GM18502 (cell line): ENCODE measurements around the gene NXNL1.

Experiments used
- ATAC-seq: cut with Tn5 transposase; IDR thresholded peaks from one replicate; pipeline ENCODE4 v1.9.1; 2021; ENCODE audit warnings: mild to moderate bottlenecking; ENCODE audit not compliant: unreplicated experiment, poor library complexity

NXNL1 gene

GRCh38 chr19:17466487-17466850 is 5.7 kb upstream of the NXNL1 start:
- ATAC-seq: no peak

- no peak for ATAC-seq
Measured at GRCh38 chr19:17458970-17459369, 1.8 kb downstream of the NXNL1 start.

- no peak for ATAC-seq
Measured at GRCh38 chr19:17457616-17458015, 3.1 kb downstream of the NXNL1 start.

- ATAC-seq: no peak
Measured at GRCh38 chr19:17456127-17456526, 4.6 kb downstream of the NXNL1 start.

DNA sequence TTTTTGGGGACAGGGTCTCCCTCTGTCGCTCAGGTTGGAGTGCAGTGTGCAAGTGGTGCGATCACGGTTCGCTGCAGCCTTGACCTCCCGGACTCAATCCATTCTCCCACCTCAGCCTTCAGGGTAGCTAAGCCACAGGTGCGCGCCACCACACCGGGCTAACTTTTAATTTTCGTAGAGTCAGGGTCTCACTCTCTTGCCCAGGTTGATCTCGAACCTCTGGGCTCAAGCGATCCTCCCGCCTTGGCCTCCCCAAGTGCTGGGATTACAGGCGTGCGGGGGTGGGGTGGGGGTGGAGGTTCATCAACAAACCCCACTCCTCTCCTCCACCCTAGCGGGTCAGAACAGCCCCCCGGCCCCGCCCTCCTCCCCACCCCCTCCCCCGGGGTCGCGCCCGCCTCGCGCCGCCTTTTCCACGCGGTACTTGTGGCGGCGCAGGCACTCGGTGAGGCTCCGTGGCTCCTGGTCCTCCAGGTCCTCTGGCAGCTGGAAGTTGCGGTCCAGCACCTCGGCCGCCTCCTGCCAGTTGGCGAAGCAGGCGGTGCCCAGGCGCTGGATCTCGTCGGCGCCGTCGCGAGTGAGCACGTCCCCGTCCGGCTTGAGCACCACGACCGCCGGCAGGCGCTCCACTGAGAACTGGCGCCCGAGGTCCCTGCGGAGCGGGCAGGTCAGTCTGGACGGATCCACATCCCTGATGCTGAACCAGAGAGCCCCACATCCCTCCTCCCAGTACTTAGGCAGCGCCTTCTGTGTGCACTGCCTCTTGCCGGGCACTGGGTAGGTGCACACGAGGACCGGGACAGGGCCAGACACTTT is 5.2 kb downstream of the NXNL1 start:
- ATAC-seq: no peak

DNA sequence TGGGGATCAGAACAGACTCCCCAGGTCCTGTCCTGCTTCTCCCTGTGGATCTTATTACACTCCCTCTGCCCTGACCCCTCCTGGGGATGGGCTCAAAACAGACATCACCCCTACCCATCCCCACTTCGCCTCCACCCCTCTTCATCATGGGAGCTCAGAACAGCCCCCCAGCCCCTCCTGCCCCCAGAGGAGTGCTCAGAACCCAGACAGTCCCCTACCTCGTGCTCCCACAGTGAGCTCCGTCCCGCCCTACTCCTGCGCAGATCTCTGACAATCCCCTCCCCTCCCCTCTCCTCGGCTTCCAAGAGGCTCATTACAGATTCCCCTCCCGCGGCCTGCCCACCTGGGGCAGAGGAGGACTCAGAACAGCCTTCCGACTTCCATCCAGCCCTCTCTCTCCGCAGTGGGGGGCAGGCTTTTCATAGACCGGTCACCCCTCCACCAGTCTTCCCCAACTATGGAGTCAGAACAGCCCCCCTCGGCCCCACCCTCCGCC is 6.1 kb downstream of the NXNL1 start:
- no peak for ATAC-seq

DNA sequence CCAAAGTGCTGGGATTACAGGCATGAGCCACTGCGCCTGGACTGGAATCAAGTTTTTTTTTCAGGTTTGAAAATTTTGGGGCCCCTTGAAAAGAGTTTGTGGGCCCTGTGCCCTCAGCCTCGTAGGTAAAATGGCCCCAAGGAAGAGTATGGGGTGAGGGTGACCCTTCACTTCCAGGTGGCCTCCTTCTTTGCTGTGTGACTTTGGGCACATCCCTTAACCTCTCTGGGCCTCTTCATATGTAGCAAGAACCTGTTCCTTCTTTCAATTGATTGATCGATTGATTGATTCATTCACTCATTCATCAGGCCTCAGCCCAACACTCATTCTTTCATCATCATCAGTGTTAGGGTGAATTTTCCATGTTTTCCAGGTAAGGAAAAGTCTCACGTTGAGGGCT is 8.9 kb downstream of the NXNL1 start:
- no peak for ATAC-seq

GRCh38 chr19:17450264-17451075 is 10.3 kb downstream of the NXNL1 start:
- ATAC-seq: no peak

DNA sequence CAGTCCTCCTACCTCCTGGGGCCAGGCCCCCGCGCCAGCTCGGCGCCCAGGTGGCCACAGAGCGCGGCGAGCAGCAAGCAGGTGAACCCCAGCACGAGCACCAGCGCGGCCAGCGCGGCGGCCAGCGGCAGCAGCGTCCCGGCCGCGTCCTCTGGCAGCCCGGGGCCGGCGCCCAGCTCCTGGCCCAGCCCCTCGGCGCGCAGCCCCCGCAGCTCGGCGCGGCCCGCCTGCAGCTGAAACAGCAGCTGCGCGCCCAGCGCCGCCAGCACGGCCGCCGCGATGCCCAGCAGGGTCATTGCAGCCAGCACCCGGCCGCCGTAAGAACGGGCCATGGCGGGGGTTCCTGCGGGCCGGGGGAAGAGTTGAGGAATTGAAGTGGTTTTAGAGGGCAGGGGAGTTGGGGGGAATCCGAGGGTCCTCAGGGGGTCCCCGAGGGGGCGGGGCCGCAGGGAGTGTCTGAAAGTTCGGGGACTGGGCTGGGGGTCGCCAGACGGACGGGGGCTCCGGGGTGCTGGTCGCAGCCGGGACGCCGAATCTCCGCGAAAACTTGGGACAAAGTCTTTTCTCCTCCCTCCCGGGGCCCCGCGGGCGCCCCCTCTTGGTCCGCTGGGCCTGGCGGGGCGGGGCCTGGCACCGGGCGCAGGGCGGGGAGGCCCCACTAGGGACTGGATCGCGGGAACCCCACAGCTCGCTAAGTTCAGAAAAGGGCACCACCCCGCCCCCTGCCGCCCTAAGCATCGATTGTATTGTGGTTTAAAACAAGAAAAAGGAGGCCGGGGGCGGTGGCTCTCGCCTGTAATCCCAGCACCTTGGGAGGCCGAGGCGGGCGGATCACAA is 12.4 kb downstream of the NXNL1 start, which contains the start of gene TMEM221:
TSS of gene TMEM221 (minus strand) at position 538 of the 837 bp plus-strand sequence. CDS start at position 332, 206 bp downstream.
- ATAC-seq: no peak

- no peak for ATAC-seq
Measured at GRCh38 chr19:17447704-17448130, 13.0 kb downstream of the NXNL1 start.

DNA sequence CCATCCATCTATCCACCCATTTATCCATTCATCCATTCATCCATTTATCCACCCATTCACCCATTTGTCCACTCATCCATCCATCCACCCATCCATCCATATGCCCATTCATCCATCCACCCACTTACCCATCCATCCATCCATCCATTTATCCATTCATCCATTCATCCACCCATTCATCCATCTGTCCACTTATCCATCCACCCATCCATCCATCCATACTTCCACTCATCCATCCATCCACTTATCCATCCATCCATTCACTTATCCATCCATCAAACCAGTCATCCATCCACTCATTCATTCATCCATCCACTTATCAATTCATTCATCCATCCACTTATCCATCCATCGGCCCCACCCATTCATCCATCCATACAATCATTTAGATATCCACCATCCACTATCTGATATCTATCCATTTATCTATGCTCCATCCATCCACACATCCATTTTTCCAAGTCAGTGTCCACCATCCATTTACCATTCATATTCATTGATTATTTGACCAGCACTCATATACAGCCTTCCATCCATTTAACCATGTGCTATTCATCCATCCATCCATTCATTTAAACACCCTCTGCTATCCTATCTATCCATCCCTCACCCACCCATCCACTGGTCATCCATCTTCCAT is 15.1 kb downstream of the NXNL1 start:
- ATAC-seq: no peak

DNA sequence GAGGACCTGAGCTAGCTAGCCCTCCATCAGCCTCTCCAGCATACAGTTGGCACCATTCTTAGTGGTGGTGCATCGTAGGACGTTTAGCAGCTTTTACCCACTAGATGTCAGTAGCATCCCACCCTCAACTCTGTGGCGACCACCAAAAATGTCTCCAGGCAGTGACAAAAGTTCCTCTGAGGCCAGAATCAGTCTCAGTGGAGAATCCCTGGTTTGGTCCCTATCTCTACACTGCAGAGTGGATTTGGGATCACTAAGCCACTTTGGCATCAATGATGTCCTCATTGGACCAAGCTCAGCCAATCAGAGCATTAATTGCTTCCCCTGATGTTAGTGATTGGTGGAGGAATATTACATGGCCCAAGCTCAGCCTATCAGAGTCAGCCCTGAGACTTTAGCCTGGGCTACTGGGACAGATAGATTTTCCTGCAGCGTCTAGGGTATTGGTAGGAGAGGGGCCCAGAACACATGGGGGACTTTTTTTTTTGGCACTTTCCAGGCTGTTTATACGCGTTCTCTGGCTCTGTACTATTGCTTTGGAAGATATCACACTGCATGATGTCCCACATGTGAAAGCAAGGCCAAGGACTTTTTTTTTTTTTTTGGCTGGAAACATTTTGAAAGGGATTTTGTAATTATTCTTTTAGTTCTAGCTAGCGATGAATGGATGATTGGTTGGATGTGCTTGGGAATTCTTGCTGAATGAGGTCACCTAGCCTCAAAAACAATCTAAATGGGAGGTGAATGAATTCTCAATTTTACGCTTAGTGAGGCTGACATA is 19.3 kb downstream of the NXNL1 start:
- ATAC-seq: no peak

GRCh38 chr19:17436874-17437267 is 23.9 kb downstream of the NXNL1 start:
- ATAC-seq: no peak

GRCh38 chr19:17436094-17436873 is 24.4 kb downstream of the NXNL1 start:
- no peak for ATAC-seq

GRCh38 chr19:17435218-17435617 is 25.5 kb downstream of the NXNL1 start:
- ATAC-seq: no peak

DNA sequence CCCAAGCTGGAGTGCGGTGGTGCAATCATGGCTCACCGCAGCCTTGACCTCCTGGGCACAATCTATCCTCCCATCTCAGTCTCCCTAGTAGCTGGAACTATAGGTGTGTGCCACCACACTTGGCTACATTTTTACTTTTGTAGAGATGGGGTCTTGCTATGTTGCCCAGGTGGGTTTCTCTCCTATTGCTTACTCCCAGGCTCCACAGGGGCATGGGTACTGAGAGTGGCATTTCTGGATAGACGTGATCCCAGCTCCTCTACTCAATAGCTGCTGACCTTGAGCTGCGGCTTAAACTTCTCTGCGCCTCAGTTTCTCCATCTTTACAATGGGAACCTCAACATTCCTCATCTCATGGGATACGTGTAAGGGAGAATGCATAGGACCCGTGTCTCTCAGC is 29.3 kb downstream of the NXNL1 start:
- ATAC-seq: no peak

DNA sequence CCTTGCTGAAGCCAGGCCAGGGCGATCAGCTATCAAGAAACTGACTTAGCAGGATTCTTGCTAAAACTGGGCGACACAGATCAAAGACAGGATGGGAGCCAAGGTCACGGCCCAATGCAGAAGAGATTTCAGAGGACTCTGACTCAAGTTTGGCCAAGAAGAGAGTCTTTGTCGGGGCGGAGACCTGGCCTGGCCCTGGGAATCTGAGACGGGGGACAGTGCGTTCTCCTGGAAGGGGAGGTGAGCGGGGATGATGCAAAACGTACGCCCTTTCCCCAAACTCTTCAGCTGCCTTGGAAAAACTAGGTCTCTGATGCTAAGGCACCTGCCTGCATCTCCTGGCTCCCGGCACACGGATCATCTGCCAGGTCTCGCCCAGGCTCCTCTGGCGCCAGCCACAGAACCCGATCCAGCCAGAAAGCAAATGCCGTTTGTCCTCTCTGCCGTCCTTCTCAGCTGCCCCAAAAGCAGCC is 31.0 kb downstream of the NXNL1 start:
- ATAC-seq: no peak

DNA sequence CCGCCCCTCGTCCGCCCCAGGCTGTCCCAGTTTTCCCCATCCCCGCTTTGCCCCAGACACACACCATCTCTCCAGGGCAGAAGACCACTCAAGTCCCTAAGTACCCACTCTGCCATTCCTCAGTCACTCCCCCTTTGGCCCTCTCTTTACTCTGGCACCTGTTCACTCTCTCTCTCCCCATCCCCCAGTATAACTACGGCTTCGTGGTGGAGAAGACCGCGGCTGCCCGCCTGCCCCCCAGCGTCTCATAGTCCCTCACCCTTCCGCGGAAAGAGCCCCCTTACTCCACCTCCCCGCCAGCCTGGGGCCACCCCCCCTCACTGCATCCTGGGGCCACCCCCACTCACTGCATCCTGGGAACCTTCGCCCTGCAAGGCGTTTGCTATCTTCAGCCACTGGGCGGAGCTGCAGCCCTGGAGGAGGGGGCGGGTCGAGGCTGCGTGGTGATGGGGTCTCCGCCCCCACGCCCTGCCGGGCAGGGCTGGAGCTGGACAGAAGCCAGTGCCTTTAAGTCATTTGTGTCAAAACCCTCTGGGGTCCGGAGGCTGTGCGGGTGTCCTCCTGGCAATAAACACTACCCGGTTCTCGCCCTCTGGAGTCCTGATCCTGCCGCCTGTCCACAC is 35.9 kb downstream of the NXNL1 start:
- ATAC-seq: no peak
